Uterus (tissue), 2 donors: ENCODE measurements around the gene GNAL.

ENCODE experiments used
- POLR2A ChIP-seq, 2 donors: fragments of 450-650 bp; IDR thresholded peaks; one replicate each; pipeline ENCODE4 v1.6.1; 2016; ENCODE audit warnings: antibody characterized with exemption in 2 of 2, mild to moderate bottlenecking in 1 of 2, moderate library complexity in 1 of 2
- TF ChIP-seq, protein P1 (sequence below), 4 experiments: fragments of 200-600 bp in 2 of 4; fragments of 450-650 bp in 2 of 4; sonication (generic) in 2 of 4; IDR thresholded peaks; one replicate each; pipeline ENCODE4 v1.5.1; 2016 to 2019; ENCODE audit warnings: antibody characterized with exemption in 4 of 4, mild to moderate bottlenecking in 2 of 4, moderate library complexity in 1 of 4

DNA sequence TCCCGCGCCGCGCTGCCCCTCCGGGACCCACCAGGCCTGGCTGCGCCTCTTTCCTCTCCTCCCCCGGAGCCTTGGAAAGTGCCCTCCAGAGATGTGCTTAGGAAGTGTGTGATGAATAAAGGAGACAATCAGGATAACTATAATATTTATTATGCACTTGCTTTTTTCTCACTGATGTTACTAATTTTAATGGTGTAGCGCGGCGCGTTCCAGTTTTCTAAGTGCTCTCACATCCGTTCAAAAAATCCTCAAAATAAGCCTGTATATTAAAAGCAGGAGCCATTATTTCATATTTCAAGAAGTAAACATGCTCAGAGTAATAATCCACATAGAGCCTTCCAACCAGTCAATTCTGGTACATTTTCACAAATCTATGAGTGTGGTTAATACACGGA is 220.0 kb downstream of the GNAL start:
- no peak for TF ChIP-seq POLR2A (IDR thresholded peaks at IDR 0.05)
- TF ChIP-seq, protein P1, sequence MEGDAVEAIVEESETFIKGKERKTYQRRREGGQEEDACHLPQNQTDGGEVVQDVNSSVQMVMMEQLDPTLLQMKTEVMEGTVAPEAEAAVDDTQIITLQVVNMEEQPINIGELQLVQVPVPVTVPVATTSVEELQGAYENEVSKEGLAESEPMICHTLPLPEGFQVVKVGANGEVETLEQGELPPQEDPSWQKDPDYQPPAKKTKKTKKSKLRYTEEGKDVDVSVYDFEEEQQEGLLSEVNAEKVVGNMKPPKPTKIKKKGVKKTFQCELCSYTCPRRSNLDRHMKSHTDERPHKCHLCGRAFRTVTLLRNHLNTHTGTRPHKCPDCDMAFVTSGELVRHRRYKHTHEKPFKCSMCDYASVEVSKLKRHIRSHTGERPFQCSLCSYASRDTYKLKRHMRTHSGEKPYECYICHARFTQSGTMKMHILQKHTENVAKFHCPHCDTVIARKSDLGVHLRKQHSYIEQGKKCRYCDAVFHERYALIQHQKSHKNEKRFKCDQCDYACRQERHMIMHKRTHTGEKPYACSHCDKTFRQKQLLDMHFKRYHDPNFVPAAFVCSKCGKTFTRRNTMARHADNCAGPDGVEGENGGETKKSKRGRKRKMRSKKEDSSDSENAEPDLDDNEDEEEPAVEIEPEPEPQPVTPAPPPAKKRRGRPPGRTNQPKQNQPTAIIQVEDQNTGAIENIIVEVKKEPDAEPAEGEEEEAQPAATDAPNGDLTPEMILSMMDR (IDR thresholded peaks at IDR 0.05) = no peak
